Spleen (tissue), 11 donors: ENCODE results near the gene RXFP1. TPM values are rescaled to one million over a fixed set of nuclear protein-coding genes. Genes with fewer than 3 reads are reported as not detected.
A peak's percentile ranks its signal among the peaks of the same experiment; 100 is the strongest.

Source experiments
- DNase-seq: peaks from one replicate; pipeline ENCODE4 v3.0.0-alpha.2; 2020
- H3K27ac ChIP-seq, 8 donors: fragments of 200-600 bp; sonication (generic) in 7 of 8; 1 replicate in 4 of 8; 2 replicates in 4 of 8; pipeline versions ENCODE4 v1.5.0 to v1.8.0; 2016 to 2021; ENCODE audit warnings: inconsistent platforms in 4 of 8, mild to moderate bottlenecking in 4 of 8, moderate library complexity in 1 of 8
- H3K27me3 ChIP-seq, 7 donors: fragments of 200-600 bp; sonication (generic) in 6 of 7; replicated peaks in 1 of 7; 1 replicate in 4 of 7; 2 replicates in 3 of 7; pipeline versions ENCODE4 v1.5.0 to v1.8.0; 2016 to 2021; ENCODE audit warnings: inconsistent platforms in 3 of 7, mild to moderate bottlenecking in 1 of 7
- H3K36me3 ChIP-seq, 6 donors: fragments of 200-600 bp; sonication (generic) in 5 of 6; 1 replicate in 4 of 6; 2 replicates in 2 of 6; pipeline versions ENCODE4 v1.5.0 to v1.8.0; 2016 to 2021; ENCODE audit warnings: inconsistent platforms in 2 of 6
- H3K4me1 ChIP-seq, 6 donors: fragments of 200-600 bp; sonication (generic) in 5 of 6; 1 replicate in 3 of 6; 2 replicates in 3 of 6; pipeline versions ENCODE4 v1.5.0 to v1.8.0; 2016 to 2021; ENCODE audit warnings: inconsistent platforms in 3 of 6
- H3K4me3 ChIP-seq, 8 donors: fragments of 200-600 bp; sonication (generic) in 7 of 8; 1 replicate in 4 of 8; 2 replicates in 4 of 8; pipeline versions ENCODE4 v1.5.0 to v1.8.0; 2016 to 2021; ENCODE audit warnings: inconsistent platforms in 4 of 8, mild to moderate bottlenecking in 4 of 8, moderate library complexity in 2 of 8
- H3K9me3 ChIP-seq, 8 donors: fragments of 200-600 bp; sonication (generic) in 7 of 8; 1 replicate in 4 of 8; 2 replicates in 4 of 8; pipeline versions ENCODE4 v1.5.0 to v1.8.0; 2016 to 2021; ENCODE audit warnings: inconsistent platforms in 4 of 8
- CTCF ChIP-seq, 11 experiments: fragments of 200-600 bp in 7 of 11; fragments of 450-650 bp in 4 of 11; sonication (generic) in 4 of 11; IDR thresholded peaks in 8 of 11; conservative IDR thresholded peaks in 3 of 11; 1 replicate in 7 of 11; 2 replicates in 4 of 11; pipeline versions ENCODE4 v1.4.0 to v1.8.0; 2016 to 2021; ENCODE audit warnings: antibody characterized with exemption in 11 of 11, inconsistent platforms in 4 of 11, mild to moderate bottlenecking in 1 of 11
- POLR2A ChIP-seq, 3 donors: fragments of 450-650 bp; IDR thresholded peaks; one replicate each; pipeline ENCODE4 v1.5.1; 2017; ENCODE audit warnings: antibody characterized with exemption in 3 of 3, mild to moderate bottlenecking in 1 of 3
- POLR2AphosphoS5 ChIP-seq, 3 donors: sonication (generic); formaldehyde crosslinking; IDR thresholded peaks; one replicate each; pipeline ENCODE4 v1.5.1; 2017; ENCODE audit warnings: antibody characterized with exemption in 3 of 3
- WGBS, 5 donors: extraction: QIAGEN DNeasy Blood & Tissue Kit in 3 of 5; methylation state at CpG; one replicate each; pipeline versions ENCODE4 v1.1.5 to v1.1.7; 2013 to 2018; 5-methylcytosine and 5-hydroxymethylcytosine counted together
- intact Hi-C: fragments of 100-400 bp; cut with DNase I; formaldehyde crosslinking; loops from one replicate; pipeline ENCODE4 v1.15.0; 2023; ENCODE audit warnings: low total_unique reads
- polyA plus RNA-seq, 3 donors: library from polyadenylated mRNA; stranded (reverse); fragments of 200-250 nt; gene quantifications; one replicate each; pipeline ENCODE4 v1.2.1, GENCODE V29; 2013
- total RNA-seq, 7 donors: library from RNA; depleted of rRNA in 3 of 7; stranded (reverse); fragments of >200 nt in 3 of 7; fragmentation: NEBNext Ultra II Directional in 4 of 7; extraction: Animal tissue kit (Norgen Biotek cat#: 25700) in 4 of 7; gene quantifications; one replicate each; pipeline versions ENCODE4 v1.1.0 to v1.2.1, GENCODE V29; 2016 to 2021
- donor health status: healthy with polysubstance abuse.
- donor health status: DM: no; HTN: no; CAD: no; lungs with moderate emphysema.
- donor health status: DM: no; HTN: no; CAD: no.
- donor health status: Bipolar disorder and iron deficiency.
- donor health status: healthy.
- donor health status: DM: no; HTN: no; CAD: no.
- donor health status: DM: yes; HTN: yes; CAD: no.

Gene RXFP1
- total and polyA plus RNA-seq, 10 donors, result 0.03 to 0.39 (median 0.12) TPM; not detected in 2

DNA sequence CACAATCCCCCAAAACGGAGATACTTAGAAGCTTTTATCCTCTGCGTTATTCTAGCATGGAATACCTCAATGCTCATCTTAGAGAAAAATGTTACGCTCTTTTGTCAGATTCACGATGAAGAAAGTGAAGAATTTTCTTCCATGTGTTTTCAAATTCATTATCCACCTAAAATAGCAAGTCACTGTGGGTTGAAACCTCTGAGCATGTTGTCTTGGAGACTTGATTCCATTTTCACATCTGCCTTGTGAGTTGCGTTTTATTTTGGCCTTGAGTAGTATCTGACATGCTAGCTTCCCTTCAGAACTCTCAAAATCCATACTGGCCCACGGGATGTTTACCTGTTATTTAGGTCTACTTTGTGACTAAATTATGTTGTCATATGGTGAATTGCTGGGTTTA lies 83.7 kb downstream of the RXFP1 start:
- no peak for DNase-seq
- TF ChIP-seq CTCF (IDR thresholded peaks at IDR 0.05 in 8 of 11, conservative IDR thresholded peaks at IDR 0.05 in 3 of 11) (no peak), POLR2A (IDR thresholded peaks at IDR 0.05) (no peak), POLR2AphosphoS5 (IDR thresholded peaks at IDR 0.05) (no peak)
- intact Hi-C loops, result no loop called here

GRCh38 chr4:158606969-158607368 lies 85.3 kb downstream of the RXFP1 start:
- H3K4me1 ChIP-seq, result peaks cover 0 to 12% (median 0%) of the 10 kb centered on the region in 6 donors
- no peaks in the 10 kb centered on the region for H3K36me3 ChIP-seq
- WGBS, 5 donors, result 75 to 85% (median 79%) methylated on average over 4 of the region's 4 CpGs
- H3K9me3 ChIP-seq, result no peaks in the 10 kb centered on the region
- intact Hi-C loops, result no loop called here
- H3K4me3 ChIP-seq, result no peak overlapping the region
- H3K27me3 ChIP-seq, result no peaks in the 10 kb centered on the region
- TF ChIP-seq CTCF (IDR thresholded peaks at IDR 0.05 in 8 of 11, conservative IDR thresholded peaks at IDR 0.05 in 3 of 11) (no peak), POLR2A (IDR thresholded peaks at IDR 0.05) (no peak), POLR2AphosphoS5 (IDR thresholded peaks at IDR 0.05) (no peak)
- H3K27ac ChIP-seq, result no peak overlapping the region
- DNase-seq, result no peak

More for the DNA sequence above, 83.7 kb downstream of the RXFP1 start:
- H3K27ac ChIP-seq, result no peak overlapping the region
- H3K27me3 ChIP-seq, result no peaks in the 10 kb centered on the region
- H3K9me3 ChIP-seq, result no peaks in the 10 kb centered on the region
- H3K4me3 ChIP-seq, result no peak overlapping the region
- no peaks in the 10 kb centered on the region for H3K36me3 ChIP-seq
- peaks cover 0 to under 1% (median 0%) of the 10 kb centered on the region in 6 donors for H3K4me1 ChIP-seq
- WGBS, 5 donors, result 59 to 71% (median 64%) methylated on average over 6 of the region's 6 CpGs

DNA sequence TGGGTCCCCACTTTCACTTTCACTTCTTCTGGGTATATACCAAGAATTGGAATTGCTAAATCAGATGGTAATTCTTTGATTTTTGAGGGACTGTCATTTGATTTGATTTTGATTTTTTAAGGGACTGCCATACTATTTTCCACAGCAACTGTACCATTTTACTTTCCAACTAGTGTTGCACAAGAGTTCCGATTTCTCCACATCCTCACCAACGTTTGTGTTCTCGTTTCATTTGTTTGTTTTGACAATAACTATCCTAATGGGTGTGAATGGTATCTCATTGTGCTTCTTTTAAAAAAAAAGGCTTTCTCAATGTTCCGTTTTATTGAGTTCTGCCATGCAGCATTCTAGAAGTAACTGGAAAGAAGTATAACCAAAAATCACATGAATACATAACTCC lies 87.4 kb downstream of the RXFP1 start:
- Histone ChIP-seq H3K27me3 (no peaks in the 10 kb centered on the region), H3K4me3 (no peak overlapping the region), H3K36me3 (no peaks in the 10 kb centered on the region), H3K9me3 (no peaks in the 10 kb centered on the region), H3K27ac (peak overlapping the region in 1 of 8 donors; percentile 26), H3K4me1 (peaks cover 0 to 12% (median 0%) of the 10 kb centered on the region in 6 donors)
- DNase-seq, result no peak
- no peak for TF ChIP-seq POLR2AphosphoS5 (IDR thresholded peaks at IDR 0.05)
- no peak for TF ChIP-seq POLR2A (IDR thresholded peaks at IDR 0.05)
- TF ChIP-seq CTCF (IDR thresholded peaks at IDR 0.05 in 8 of 11, conservative IDR thresholded peaks at IDR 0.05 in 3 of 11), result no peak
- intact Hi-C loops, result no loop called here
- 54 to 85% (median 74%) methylated on average over 4 of the region's 4 CpGs for WGBS, 5 donors

DNA sequence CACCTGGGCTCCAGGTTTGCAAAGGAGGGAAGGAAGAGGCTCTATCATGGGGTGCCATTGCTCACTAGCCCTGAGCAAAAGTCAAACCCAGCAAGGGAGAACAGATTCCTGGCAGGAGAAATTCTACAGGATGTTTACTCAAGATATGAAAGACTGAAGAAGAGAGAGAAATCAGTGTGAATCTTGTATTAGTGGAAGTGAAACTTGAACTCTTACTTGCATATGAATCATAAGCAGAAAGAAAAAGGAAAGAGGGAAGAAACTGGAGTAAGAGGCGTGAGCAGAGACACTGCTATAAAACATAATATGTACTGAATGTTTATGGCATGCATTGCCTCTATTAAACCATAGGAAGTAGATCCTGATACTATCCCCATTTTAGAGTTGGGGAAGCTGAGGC lies 89.1 kb downstream of the RXFP1 start:
- intact Hi-C loops, result no loop called here
- TF ChIP-seq CTCF (IDR thresholded peaks at IDR 0.05 in 8 of 11, conservative IDR thresholded peaks at IDR 0.05 in 3 of 11) (no peak), POLR2A (IDR thresholded peaks at IDR 0.05) (no peak), POLR2AphosphoS5 (IDR thresholded peaks at IDR 0.05) (no peak)
- Histone ChIP-seq H3K27me3 (no peaks in the 10 kb centered on the region), H3K9me3 (no peaks in the 10 kb centered on the region), H3K27ac (peak overlapping the region in 1 of 8 donors; percentile 34), H3K4me3 (no peak overlapping the region), H3K4me1 (peaks cover 0 to 12% (median 0%) of the 10 kb centered on the region in 6 donors), H3K36me3 (no peaks in the 10 kb centered on the region)
- DNase-seq, result no peak
- 31 to 73% (median 52%) methylated on average over 1 of the region's 1 CpG for WGBS, 5 donors
